ENCODE results near the gene ELANE. TPM values are rescaled to one million over a fixed set of nuclear protein-coding genes. Genes with fewer than 3 reads are reported as not detected.

ELANE gene
- total and polyA plus RNA-seq, 9 of the 15 experiments (the other 6 are each of a cell fraction or from before 2014, with no cell fraction given): not detected

DNA sequence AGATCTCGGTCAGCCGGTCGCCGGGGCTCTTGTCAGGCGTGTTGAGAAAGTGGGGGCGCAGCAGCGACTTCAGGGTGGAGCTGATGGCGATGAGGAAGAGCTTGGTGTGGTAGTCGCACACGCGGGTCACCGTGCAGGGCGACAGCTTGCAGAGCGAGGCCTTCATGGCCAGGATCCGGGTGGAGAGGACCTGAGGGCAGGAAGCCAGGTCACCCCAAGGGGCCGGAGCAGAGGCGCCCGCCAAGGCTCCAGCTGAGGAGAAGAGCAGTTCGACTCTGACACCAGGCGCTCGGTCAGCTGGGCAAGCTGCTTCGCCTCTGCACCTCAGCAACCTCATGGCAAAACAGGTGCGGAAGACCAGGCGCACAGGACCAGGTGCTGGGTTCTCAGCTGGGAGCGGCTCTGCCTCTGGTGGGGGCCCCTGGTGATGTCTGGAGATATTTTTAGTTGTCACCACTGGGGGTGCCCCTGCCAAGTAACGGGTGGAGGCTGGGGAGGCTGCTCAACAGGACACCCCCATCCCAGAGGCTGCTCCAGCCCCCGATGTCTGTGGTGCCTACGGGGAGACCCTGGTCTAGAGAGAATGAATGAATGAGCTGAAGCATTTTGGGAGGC is 23.3 kb downstream of the ELANE start (continued):
- TF ChIP-seq, protein P1, sequence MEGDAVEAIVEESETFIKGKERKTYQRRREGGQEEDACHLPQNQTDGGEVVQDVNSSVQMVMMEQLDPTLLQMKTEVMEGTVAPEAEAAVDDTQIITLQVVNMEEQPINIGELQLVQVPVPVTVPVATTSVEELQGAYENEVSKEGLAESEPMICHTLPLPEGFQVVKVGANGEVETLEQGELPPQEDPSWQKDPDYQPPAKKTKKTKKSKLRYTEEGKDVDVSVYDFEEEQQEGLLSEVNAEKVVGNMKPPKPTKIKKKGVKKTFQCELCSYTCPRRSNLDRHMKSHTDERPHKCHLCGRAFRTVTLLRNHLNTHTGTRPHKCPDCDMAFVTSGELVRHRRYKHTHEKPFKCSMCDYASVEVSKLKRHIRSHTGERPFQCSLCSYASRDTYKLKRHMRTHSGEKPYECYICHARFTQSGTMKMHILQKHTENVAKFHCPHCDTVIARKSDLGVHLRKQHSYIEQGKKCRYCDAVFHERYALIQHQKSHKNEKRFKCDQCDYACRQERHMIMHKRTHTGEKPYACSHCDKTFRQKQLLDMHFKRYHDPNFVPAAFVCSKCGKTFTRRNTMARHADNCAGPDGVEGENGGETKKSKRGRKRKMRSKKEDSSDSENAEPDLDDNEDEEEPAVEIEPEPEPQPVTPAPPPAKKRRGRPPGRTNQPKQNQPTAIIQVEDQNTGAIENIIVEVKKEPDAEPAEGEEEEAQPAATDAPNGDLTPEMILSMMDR (IDR thresholded peaks at IDR 0.05 in 2 of 3, conservative IDR thresholded peaks at IDR 0.05 in 1 of 3; ENCODE audit: insufficient read depth in 2 of 3, low read depth in 1 of 3, low read length in 3 of 3): peak in 1 of 3 experiments; percentile 49; a peak in 2 of 6 replicates
- TF ChIP-seq PYGO2 (tag; IDR thresholded peaks at IDR 0.05): no peak
- no peak for TF ChIP-seq KDM5B (IDR thresholded peaks at IDR 0.05; ENCODE audit: insufficient replicate concordance, low read depth, low read length)
- TF ChIP-seq, protein P2, sequence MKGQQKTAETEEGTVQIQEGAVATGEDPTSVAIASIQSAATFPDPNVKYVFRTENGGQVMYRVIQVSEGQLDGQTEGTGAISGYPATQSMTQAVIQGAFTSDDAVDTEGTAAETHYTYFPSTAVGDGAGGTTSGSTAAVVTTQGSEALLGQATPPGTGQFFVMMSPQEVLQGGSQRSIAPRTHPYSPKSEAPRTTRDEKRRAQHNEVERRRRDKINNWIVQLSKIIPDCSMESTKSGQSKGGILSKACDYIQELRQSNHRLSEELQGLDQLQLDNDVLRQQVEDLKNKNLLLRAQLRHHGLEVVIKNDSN (CRISPR knock-in tag; IDR thresholded peaks at IDR 0.05): no peak
- TF ChIP-seq, protein P3, sequence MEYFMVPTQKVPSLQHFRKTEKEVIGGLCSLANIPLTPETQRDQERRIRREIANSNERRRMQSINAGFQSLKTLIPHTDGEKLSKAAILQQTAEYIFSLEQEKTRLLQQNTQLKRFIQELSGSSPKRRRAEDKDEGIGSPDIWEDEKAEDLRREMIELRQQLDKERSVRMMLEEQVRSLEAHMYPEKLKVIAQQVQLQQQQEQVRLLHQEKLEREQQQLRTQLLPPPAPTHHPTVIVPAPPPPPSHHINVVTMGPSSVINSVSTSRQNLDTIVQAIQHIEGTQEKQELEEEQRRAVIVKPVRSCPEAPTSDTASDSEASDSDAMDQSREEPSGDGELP (CRISPR knock-in tag; IDR thresholded peaks at IDR 0.05; ENCODE audit: borderline replicate concordance): peak; percentile 17; the same call in 1 of the 2 replicates
- TF ChIP-seq, protein P4, sequence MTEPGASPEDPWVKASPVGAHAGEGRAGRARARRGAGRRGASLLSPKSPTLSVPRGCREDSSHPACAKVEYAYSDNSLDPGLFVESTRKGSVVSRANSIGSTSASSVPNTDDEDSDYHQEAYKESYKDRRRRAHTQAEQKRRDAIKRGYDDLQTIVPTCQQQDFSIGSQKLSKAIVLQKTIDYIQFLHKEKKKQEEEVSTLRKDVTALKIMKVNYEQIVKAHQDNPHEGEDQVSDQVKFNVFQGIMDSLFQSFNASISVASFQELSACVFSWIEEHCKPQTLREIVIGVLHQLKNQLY (CRISPR knock-in tag; conservative IDR thresholded peaks at IDR 0.05): no peak
- TF ChIP-seq, protein P5, sequence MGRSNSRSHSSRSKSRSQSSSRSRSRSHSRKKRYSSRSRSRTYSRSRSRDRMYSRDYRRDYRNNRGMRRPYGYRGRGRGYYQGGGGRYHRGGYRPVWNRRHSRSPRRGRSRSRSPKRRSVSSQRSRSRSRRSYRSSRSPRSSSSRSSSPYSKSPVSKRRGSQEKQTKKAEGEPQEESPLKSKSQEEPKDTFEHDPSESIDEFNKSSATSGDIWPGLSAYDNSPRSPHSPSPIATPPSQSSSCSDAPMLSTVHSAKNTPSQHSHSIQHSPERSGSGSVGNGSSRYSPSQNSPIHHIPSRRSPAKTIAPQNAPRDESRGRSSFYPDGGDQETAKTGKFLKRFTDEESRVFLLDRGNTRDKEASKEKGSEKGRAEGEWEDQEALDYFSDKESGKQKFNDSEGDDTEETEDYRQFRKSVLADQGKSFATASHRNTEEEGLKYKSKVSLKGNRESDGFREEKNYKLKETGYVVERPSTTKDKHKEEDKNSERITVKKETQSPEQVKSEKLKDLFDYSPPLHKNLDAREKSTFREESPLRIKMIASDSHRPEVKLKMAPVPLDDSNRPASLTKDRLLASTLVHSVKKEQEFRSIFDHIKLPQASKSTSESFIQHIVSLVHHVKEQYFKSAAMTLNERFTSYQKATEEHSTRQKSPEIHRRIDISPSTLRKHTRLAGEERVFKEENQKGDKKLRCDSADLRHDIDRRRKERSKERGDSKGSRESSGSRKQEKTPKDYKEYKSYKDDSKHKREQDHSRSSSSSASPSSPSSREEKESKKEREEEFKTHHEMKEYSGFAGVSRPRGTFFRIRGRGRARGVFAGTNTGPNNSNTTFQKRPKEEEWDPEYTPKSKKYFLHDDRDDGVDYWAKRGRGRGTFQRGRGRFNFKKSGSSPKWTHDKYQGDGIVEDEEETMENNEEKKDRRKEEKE (IDR thresholded peaks at IDR 0.05; ENCODE audit: borderline replicate concordance in 1 of 2, control insufficient read depth in 1 of 2, low read depth in 2 of 2, low read length in 1 of 2): no peak
- peak; percentile 55 for TF ChIP-seq POLR2G (IDR thresholded peaks at IDR 0.05; ENCODE audit: low read depth, low read length)
- TF ChIP-seq, protein P6, sequence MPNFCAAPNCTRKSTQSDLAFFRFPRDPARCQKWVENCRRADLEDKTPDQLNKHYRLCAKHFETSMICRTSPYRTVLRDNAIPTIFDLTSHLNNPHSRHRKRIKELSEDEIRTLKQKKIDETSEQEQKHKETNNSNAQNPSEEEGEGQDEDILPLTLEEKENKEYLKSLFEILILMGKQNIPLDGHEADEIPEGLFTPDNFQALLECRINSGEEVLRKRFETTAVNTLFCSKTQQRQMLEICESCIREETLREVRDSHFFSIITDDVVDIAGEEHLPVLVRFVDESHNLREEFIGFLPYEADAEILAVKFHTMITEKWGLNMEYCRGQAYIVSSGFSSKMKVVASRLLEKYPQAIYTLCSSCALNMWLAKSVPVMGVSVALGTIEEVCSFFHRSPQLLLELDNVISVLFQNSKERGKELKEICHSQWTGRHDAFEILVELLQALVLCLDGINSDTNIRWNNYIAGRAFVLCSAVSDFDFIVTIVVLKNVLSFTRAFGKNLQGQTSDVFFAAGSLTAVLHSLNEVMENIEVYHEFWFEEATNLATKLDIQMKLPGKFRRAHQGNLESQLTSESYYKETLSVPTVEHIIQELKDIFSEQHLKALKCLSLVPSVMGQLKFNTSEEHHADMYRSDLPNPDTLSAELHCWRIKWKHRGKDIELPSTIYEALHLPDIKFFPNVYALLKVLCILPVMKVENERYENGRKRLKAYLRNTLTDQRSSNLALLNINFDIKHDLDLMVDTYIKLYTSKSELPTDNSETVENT (CRISPR knock-in tag; IDR thresholded peaks at IDR 0.05): no peak
- TF ChIP-seq RBFOX2 (IDR thresholded peaks at IDR 0.05; ENCODE audit: low read depth, low read length): peak; percentile 9; the same call in 1 of the 2 replicates
